HG02623 (cell line): ENCODE data around the gene NEU1.
"Not testable (repeated sequence)": the region's sequence is repeated elsewhere in the genome, so short reads cannot be mapped to it uniquely, and the experiment has no call there.

Experiments used
- ATAC-seq: cut with Tn5 transposase; IDR thresholded peaks from one replicate; pipeline ENCODE4 v1.9.1; 2021; ENCODE audit warnings: moderate library complexity; ENCODE audit not compliant: unreplicated experiment

Gene NEU1

DNA sequence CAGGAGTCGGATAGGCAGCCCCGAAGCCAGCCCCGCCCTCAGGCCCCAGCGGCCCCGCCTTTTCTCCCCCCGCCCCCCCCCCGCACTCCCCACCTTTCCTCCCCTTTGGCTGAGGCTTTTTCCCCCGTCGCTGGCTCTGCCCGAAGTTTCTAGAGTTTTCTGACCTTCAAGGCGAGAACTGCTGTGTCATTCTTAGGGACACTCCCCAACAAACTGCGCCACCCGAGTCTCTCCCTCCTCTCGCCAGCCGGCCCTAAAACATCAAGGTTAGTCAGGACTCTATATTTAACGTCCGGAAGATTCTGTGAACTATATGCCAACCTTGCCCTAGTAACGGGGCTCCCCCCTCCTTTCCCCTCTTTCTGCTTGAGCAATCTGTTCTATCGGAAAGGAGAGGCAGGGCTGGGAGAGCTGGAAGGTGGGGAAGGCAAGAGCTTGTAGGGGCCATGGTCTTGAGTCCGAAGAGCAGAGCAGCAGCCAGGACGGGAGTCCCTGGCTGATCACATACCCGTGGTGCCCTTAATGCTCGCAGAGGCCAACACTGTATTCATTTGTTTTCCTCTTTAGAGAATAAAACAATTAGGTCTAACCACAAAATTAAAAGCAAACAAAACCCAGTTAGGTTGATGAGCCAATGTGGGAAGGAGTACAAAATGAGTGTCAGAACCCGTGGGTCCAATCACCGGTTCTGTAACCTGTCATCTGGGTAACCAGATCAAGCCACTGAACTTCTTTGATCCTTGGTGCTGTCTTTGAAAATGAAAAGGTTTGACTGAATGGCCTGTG is 40.4 kb downstream of the NEU1 start:
- ATAC-seq, result no peak

DNA sequence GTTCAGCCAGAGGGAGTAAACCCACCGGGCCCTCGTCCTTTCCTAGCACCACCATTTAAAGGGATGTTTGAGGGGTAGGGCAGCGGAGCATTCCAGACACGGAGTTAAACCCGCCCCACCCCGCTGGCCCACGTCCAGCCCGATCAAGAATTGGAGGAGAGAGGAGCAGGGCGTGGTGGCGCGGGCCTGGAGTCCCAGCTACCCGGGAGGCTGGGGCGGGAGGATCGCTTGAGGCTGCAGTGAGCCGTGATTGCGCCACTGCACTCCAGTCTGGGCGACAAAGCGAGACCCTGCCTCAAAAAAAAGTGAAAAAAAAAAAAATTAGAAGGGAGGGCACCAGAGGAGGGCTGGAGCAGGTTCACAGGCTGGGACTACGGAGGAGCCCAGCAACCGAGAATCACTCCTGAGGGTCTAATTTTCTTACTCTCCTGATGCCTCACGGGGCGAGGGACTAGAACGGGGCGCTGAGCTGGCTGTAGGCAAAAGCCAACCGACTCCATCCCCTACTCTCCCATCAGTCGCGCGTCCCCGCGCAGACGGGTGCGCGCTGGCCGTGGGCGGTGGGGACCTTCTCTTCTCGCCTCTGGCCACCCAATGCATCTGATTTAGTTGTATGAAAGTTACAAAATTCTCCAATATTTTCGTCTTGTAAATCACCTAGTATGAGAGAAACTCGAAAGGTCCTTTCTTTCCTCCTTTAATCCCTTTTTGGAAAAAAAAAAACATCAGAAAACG is 41.2 kb downstream of the NEU1 start:
- no peak for ATAC-seq

DNA sequence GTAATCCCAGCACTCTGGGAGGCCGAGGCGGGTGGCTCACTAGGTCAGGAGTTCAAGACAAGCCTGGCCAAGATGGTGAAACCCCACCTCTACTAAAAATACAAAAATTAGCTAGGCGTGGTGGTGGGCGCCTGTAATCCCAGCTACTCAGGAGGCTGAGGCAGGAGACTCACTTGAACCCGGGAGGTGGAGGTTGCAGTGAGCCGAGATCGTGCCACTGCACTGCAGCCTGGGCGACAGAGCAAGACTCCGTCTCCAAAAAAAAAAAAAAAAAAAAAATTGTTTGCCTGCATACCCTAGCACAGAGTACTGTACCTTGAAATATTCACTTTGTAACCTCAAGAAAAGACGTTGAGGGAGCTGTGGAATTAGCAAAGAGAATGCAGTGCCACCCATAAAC is 42.2 kb downstream of the NEU1 start:
- not testable (repeated sequence) for ATAC-seq

DNA sequence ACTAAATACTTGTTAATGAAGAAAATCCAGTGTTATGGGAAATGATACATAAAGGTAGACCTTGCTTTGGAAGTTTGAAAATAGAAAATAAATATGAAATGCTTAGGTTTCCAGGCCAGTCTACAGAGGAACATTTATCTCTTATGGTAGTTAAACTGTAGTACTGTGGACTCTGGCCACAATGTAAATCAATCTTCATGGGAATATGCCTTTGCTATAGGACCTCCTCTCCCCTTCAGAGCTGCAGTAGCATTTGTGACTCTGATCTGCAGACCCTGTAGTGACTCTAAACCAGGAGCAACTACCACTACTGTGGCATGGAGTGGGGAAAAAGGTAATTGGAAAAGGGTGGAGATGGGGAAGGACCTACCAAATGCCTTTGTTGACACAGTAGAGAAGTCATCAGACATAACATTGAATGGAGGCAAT is 42.7 kb downstream of the NEU1 start:
- no peak for ATAC-seq

DNA sequence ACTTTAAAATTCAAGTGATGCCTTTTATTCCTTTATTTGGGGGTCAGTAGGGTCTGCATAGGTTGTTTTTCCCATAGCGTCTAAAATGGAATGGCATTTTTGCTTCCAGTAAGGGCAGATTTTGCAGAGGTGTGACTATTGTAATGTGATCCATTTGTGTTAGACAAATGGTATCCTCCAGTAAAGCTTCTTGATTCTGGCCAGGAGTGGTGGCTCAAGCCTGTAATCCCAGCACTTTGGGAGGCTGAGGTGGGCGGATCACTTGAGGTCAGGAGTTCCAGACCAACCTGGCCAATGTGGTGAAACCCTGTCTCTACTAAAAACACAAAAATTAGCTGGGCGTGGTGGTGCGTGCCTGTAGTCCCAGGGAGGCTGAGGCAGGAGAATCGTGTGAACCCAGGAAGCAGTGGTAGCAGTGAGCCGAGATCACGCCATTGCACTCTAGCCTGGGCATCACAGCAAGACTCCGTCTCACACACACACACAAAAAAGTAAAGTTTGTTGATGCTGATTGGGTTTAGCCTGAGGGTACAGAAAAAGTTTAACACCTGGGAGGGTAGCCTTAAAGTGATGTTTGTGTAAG is 44.6 kb downstream of the NEU1 start:
- ATAC-seq, result not testable (repeated sequence)

DNA sequence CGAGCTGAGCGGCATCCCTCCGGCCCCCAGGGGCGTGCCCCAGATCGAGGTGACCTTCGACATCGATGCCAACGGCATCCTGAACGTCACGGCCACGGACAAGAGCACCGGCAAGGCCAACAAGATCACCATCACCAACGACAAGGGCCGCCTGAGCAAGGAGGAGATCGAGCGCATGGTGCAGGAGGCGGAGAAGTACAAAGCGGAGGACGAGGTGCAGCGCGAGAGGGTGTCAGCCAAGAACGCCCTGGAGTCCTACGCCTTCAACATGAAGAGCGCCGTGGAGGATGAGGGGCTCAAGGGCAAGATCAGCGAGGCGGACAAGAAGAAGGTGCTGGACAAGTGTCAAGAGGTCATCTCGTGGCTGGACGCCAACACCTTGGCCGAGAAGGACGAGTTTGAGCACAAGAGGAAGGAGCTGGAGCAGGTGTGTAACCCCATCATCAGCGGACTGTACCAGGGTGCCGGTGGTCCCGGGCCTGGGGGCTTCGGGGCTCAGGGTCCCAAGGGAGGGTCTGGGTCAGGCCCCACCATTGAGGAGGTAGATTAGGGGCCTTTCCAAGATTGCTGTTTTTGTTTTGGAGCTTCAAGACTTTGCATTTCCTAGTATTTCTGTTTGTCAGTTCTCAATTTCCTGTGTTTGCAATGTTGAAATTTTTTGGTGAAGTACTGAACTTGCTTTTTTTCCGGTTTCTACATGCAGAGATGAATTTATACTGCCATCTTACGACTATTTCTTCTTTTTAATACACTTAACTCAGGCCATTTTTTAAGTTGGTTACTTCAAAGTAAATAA is 45.3 kb downstream of the NEU1 start:
- ATAC-seq, result not testable (repeated sequence)

DNA sequence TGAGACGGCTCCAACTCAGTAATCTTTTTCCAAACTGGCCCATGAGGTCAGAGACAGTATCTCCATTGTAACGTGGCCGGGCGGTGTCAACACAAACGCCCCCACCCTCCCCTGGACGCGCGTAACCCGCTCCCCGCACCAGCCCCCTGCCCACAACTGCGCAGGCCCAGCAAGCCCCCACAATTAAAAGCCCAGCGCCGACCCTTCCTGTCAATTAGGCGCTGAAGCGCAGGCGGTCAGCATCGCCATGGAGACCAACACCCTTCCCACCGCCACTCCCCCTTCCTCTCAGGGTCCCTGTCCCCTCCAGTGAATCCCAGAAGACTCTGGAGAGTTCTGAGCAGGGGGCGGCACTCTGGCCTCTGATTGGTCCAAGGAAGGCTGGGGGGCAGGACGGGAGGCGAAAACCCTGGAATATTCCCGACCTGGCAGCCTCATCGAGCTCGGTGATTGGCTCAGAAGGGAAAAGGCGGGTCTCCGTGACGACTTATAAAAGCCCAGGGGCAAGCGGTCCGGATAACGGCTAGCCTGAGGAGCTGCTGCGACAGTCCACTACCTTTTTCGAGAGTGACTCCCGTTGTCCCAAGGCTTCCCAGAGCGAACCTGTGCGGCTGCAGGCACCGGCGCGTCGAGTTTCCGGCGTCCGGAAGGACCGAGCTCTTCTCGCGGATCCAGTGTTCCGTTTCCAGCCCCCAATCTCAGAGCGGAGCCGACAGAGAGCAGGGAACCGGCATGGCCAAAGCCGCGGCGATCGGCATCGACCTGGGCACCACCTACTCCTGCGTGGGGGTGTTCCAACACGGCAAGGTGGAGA is 47.4 kb downstream of the NEU1 start, which contains the start of the genes HSPA1A and HSPA1L:
Gene HSPA1A (plus strand): TSS at position 519 of the 814 bp plus-strand sequence. CDS start 214 bp downstream, at position 733.
Gene HSPA1L (minus strand): TSS at position 259 of the 814 bp plus-strand sequence. CDS start 3,311 bp downstream, outside the sequence.
- no peak for ATAC-seq

DNA sequence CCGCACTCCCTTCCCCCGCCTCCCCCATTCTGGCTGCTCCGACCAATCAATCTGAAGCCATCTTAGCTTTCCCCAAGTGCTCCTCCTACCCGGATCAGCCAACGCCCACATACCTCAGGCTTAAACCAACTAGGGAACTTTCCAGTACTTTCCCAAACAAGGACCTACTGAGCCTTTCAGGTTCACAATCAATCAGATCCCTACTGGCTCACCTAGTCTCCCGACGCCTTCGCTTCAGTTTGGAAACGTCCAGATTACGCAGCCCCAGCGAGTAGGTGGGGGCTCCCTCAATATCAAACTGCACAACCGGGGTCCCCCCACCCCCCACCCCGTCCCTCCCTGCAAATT is 48.0 kb downstream of the NEU1 start:
- ATAC-seq, result no peak

DNA sequence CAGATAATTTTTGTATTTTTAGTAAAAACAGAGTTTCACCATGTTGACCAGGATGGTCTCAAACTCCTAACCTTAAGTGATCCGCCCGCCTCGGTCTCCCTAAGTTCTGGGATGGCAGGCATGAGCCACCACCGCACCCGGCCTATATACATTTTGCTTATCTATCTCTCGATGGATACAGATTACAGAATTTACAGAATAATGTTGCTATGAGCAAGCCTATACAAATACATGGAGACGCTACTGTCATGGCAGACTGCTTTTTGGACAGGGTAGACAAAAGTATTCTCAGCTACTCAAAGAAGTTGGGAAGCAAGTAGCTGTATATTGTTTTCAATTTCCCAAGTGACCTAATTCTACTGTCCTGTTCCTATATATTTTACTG is 49.2 kb downstream of the NEU1 start:
- no peak for ATAC-seq

DNA sequence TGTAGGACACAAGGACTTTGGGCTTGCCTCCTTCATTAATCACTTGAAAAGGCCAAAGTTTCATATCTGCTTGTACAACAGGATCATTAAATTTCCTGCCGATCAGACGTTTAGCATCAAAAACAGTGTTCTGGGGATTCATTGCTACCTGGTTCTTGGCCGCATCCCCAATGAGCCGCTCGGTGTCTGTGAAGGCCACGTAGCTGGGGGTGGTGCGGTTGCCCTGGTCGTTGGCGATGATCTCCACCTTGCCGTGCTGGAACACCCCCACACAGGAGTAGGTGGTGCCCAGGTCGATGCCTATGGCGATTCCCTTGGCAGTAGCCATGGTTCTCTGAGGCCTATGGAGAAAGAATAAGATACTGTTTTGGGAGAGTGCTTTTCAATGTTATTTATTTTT is 51.0 kb downstream of the NEU1 start:
- ATAC-seq, result no peak

DNA sequence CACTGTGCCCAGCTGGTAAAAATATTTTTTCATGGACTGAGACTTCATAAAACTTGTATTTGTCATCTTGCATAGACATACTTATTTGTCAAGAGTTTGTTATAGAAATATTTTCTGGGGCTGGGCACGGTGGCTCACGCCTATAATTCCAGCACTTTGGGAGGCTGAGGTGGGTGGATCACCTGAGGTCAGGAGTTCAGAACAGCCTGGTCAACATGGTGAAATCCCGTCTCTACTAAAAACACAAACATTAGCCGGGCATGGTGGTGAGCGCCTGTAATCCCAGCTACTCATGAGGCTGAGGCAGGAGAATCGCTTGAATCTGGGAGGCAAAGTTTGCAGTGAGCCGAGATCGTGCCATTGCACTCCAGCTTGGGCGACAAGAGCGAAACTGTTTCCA is 54.0 kb downstream of the NEU1 start:
- not testable (repeated sequence) for ATAC-seq
